Bronchial epithelial cell (primary cell): Measurements from ENCODE around the gene SRP68. TPM values are rescaled to one million over a fixed set of nuclear protein-coding genes. Genes with fewer than 3 reads are reported as not detected.

Source experiments
- DNase-seq: peaks from one replicate; pipeline ENCODE4 v3.0.0-alpha.2; 2010; ENCODE audit warnings: low read depth
- FAIRE-seq: peaks from 2 replicates; lab custom pipeline; 2011; peaks lifted over from hg19 to GRCh38; lab: Jason Lieb, UNC
- H3K27me3 ChIP-seq: 2 replicates; pipeline ENCODE4 v1.5.1; 2011; ENCODE audit warnings: low read length; ENCODE audit not compliant: control insufficient read depth, insufficient read depth
- H3K36me3 ChIP-seq: 2 replicates; pipeline ENCODE4 v1.5.1; 2011; ENCODE audit warnings: low read length; ENCODE audit not compliant: control insufficient read depth, insufficient read depth
- H3K4me3 ChIP-seq: 2 replicates; pipeline ENCODE4 v1.5.1; 2011; ENCODE audit warnings: mild to moderate bottlenecking, low read depth, low read length, control low read depth
- total RNA-seq: library from RNA; depleted of rRNA; stranded (reverse); fragments of >200 nt; gene quantifications from 2 replicates; pipeline ENCODE4 v1.2.1, GENCODE V29; 2014
- TF ChIP-seq, protein P1 (sequence below): IDR thresholded peaks from 2 replicates; pipeline ENCODE4 v1.5.1; 2011; ENCODE audit warnings: mild to moderate bottlenecking, moderate library complexity, low read length, control low read depth, inconsistent platforms; ENCODE audit not compliant: insufficient read depth, severe bottlenecking

SRP68 gene
- total RNA-seq, 1 donor from 2014 or later: 42.9 TPM

DNA sequence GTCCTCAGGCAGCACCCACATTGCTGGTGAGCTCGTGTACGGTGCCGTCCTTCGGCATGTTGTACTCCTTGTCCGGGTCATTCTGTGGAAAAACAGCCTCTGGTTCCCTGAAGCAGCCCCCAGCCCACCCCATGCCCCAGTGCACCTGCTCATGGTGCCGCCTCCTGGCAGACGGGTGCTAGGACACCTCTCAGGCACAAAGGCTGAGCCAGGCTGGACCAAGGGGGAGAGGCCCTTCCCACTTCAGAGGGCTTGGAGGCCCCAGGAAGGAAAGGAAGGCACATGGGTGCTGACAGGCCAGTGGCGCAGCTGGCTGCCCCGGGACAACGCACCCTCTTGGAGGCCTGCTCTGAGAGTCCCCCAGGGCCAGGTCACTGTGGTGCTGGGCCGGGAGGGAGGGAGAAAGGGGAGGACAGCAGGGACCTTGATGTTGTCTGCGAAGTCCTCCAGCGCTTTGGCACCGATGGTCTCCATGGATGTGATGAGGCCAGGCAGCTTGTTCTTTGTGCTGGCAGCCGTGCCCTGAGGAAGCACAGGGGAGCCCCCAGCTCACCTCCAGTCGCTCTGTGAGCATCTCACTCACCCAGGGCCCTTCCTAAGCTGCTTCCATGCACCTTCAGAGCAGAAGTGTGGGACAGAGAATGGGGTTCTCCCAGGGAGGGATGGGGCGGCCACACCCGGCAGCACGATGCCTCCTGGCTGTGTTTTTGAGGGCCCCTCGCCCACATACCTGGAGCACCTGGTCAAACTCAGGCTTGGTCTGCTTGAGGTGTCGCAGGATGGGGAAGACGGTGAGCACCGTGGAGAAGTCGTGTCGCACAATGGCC lies 15.9 kb upstream of the SRP68 start:
- no peak for DNase-seq
- no peak for FAIRE-seq
- H3K27me3 ChIP-seq: no peaks in the 10 kb centered on the region
- no peak overlapping the region for H3K4me3 ChIP-seq
- H3K36me3 ChIP-seq: peaks cover 47% of the 10 kb centered on the region
- TF ChIP-seq, protein P1, sequence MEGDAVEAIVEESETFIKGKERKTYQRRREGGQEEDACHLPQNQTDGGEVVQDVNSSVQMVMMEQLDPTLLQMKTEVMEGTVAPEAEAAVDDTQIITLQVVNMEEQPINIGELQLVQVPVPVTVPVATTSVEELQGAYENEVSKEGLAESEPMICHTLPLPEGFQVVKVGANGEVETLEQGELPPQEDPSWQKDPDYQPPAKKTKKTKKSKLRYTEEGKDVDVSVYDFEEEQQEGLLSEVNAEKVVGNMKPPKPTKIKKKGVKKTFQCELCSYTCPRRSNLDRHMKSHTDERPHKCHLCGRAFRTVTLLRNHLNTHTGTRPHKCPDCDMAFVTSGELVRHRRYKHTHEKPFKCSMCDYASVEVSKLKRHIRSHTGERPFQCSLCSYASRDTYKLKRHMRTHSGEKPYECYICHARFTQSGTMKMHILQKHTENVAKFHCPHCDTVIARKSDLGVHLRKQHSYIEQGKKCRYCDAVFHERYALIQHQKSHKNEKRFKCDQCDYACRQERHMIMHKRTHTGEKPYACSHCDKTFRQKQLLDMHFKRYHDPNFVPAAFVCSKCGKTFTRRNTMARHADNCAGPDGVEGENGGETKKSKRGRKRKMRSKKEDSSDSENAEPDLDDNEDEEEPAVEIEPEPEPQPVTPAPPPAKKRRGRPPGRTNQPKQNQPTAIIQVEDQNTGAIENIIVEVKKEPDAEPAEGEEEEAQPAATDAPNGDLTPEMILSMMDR: no peak

DNA sequence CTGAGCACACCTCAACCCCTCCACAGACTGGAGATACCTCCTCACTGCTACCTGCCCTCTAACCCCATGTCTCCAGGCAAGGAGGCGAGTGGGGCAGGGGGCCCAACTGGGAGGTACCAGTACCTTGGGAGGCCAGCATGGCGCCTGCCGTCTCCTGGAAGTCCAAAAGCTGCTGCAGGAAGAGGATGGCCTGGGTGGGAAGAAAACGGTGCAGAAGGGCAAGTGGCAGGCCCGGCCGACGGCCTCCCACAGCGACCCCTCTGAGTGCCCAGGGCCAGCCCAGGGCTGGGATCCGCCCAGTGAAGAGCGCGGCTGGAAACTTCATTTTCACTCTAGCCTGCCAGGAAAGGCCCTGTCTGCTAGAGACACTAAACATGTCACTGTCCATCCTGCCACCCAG lies 15.2 kb upstream of the SRP68 start:
- peaks cover 42% of the 10 kb centered on the region for H3K36me3 ChIP-seq
- no peak overlapping the region for H3K4me3 ChIP-seq
- FAIRE-seq: no peak

DNA sequence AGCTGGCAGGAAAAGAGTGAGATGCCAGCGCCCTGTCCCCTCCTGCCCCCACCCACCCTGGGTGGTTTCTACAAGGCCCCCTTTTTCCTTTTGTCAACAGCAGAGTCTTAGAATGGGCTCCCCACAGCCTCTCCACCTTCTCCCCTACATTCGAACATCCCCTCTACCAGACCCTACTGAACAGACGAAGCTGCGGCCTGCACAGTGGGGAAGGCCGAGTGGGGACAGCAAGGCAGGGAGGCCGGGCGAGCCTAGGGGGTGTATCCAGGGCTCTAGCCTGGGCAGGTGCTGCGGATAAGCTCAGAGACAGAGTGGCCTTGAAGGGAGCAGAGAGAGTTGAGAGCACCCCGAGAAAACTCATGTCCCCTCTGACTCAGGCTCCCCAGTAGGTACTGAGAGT lies 14.1 kb upstream of the SRP68 start:
- Histone ChIP-seq H3K4me3 (no peak overlapping the region), H3K27me3 (no peaks in the 10 kb centered on the region), H3K36me3 (peaks cover 42% of the 10 kb centered on the region)
- DNase-seq: no peak
- TF ChIP-seq, protein P1: no peak
- no peak for FAIRE-seq

More for the DNA sequence above, 15.2 kb upstream of the SRP68 start:
- DNase-seq: no peak
- TF ChIP-seq, protein P1: no peak
- H3K27me3 ChIP-seq: no peaks in the 10 kb centered on the region

DNA sequence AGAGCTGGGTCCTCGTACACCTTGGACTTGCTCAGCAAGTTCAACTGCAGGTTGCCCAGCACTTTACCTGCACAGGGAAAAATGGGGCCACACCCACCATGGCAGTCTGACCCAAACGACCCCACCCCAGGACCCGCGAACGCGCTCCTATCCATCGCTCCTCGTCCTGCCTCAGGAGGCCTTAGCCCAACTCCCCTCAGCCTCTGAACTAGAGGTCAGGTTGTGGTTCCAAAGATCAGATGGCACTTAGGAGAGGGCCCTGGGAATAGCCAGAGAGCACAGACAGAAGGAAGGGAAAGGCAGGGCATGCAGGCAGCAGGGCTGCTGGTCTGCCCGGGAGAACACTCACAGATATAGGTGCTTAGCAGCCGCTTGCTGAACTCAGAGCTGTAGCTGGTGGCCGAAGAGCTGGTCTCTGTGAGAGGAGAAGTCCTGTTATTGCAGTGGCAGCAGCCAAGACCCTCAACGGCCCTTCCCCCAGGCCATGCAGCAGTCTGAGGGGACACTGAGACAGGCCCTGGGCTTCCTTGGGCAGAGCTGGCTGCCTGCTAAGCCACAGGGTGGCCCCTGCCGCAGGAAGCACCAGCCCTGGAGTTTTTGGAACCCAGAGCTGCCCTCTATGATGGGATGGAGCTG lies 13.5 kb upstream of the SRP68 start:
- TF ChIP-seq, protein P1: no peak
- Histone ChIP-seq H3K27me3 (no peaks in the 10 kb centered on the region), H3K36me3 (peaks cover 40% of the 10 kb centered on the region), H3K4me3 (no peak overlapping the region)
- FAIRE-seq (no peak), DNase-seq (no peak)

DNA sequence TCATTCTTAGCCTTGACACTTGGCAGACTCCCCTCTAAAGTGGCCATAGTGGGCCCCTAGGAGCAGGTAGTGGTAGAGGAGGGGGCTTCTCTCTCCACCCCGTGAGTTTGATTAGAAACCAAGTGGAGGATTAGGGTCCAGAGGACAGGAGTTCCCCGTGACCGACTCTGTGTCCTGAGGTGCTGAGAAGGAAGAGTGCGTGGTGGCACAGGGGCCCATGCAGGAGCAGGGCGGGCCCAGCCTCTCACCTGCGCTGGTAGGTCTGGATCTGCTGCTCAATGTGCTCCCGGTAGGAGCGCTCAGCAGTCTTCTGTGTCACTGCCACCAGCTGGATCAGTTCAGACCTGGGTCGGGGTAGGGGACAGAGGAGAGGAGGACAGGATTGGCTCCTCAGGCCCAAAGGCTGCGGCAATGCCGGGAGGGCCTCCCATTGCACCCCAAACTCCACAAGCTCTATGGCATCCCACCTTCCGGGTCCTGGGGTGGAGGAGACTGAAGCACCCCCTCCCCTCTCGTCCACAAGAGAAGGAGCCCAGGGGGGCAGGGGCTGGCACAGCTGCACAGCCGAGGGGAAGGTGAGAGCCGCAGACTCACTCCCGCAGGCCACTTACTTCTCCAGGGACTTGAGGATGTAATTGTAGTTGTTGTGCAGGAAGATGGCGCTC lies 12.9 kb upstream of the SRP68 start:
- TF ChIP-seq, protein P1: no peak
- Histone ChIP-seq H3K36me3 (peaks cover 37% of the 10 kb centered on the region), H3K4me3 (no peak overlapping the region), H3K27me3 (no peaks in the 10 kb centered on the region)
- FAIRE-seq: no peak
- no peak for DNase-seq
